HG03575 (cell line): ENCODE results near the gene DTX3.
"Not testable (repeated sequence)": the region's sequence is repeated elsewhere in the genome, so short reads cannot be mapped to it uniquely, and the experiment has no call there.

Experiments used
- ATAC-seq: cut with Tn5 transposase; IDR thresholded peaks from one replicate; pipeline ENCODE4 v1.9.1; 2021; ENCODE audit not compliant: unreplicated experiment, insufficient number of reproducible peaks, low FRiP score; ENCODE audit errors: extremely low read depth

Gene DTX3

GRCh38 chr12:57581802-57582201 is 22.8 kb upstream of the DTX3 start:
- no peak for ATAC-seq

- no peak for ATAC-seq
Observed at GRCh38 chr12:57582440-57582839, 22.2 kb upstream of the DTX3 start.

GRCh38 chr12:57583008-57583831 is 21.4 kb upstream of the DTX3 start:
- ATAC-seq: peak; percentile 84

- ATAC-seq: no peak
Observed at GRCh38 chr12:57584050-57584449, 20.6 kb upstream of the DTX3 start.

GRCh38 chr12:57584690-57585089 is 19.9 kb upstream of the DTX3 start:
- no peak for ATAC-seq

GRCh38 chr12:57585156-57585555 is 19.5 kb upstream of the DTX3 start:
- ATAC-seq: no peak

DNA sequence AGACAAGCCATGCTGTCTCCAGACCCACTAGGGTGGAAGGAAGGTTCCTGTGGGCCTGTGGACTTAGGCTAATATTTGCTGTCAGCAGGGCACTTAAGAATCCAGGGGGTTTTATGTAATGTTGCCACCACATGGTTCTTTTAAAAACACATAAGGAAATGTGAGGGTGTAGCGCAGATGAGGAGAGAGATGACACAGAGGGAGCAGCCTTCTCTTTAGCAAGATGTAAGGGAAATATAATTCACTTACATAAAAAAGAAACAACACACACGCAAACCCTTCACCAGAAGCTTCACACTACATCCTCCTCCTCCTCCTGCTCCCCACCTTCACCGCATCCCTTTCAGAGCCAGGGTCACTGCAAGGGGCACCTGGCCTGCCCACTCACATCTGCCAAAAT is 18.5 kb upstream of the DTX3 start:
- no peak for ATAC-seq

DNA sequence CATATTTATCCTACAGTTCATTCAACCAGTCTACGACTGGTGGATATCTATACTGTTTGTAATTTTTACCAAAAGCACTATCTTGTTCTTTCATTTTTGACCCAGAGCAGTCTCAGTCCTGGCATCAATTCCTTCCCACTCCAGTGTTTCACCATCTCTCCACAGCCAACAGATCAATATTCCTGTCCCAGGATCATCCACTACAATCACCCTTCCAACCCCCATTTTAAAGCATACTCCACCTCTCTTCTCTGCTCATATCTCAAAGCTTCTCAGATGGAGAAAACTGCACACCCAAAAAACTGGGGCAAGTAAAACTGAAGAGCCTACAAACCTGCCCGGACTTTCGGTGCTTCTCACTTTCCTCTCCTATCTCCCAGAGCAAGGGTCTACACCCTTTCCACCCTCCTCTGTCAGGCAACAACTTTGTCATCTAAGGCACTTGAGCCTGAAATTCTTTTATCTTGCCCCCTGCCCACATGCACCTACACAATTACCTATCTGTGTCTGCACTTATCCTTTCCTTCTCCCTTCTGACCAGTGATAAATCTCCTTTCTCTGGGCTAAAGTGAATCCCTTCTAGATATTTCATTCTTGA is 17.7 kb upstream of the DTX3 start:
- no peak for ATAC-seq

DNA sequence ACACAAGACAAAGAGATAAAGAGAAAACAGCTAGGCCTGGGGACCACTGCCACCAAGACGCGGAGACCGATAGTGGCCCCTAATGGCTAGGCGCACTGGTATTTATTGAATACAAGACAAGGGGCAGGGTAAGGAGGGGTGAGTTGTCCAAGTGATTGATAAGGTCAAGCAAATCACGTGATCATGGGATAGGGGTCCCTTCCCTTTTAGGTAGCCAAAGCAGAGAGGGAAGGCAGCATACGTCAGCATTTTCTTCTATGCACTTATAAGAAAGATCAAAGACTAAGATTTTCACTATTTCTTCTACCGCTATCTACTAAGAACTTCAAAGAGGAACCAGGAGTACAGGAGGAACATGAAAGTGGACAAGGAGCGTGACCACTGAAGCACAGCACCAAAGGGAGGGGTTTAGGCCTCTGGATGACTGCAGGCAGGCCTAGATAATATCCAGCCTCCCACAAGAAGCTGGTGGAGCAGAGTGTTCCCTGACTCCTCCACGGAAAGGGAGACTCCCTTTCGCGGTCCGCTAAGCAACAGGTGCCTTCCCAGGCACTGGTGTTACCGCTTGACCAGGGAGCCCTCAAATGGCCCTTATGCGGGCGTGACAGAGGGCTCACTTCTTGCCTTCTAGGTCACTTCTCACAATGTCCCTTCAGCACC is 15.5 kb upstream of the DTX3 start:
- ATAC-seq: not testable (repeated sequence)

GRCh38 chr12:57590479-57590863 is 14.2 kb upstream of the DTX3 start:
- ATAC-seq: no peak

DNA sequence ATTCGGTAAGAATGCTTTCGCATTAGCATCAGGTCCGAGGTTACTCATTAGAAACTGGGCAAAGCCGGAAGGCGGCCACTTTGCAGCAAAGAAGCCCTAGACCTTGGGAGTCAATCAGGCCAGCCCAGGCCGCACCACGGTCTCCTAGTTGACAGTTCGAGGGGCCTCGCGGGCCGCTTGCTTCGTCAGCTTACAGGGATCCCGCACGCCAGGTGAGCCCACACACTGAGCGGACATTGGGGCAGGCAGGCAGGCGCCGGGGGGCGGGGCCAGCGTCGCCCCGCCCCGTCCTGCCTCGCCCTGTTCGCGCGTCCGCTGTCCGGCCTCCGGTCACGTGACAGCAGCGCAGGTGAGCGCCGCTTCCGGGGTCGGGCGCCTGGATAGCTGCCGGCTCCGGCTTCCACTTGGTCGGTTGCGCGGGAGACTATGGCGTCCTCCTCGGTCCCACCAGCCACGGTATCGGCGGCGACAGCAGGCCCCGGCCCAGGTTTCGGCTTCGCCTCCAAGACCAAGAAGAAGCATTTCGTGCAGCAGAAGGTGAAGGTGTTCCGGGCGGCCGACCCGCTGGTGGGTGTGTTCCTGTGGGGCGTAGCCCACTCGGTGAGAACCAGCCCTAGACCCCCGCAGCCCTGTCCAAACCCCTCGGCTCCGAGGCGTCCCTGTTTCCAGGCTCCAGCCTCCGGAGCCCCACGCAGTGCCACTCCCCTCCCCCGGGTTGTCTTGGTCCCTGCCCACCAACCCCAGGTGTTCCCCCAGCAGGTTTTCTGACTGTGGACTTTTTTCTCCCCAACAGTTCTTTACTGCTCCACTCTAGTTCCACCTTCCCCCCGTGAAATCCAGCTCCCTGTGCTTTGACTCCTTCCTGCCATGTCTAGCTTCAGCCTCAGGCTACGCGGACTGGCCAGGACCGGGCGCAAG is 13.5 kb upstream of the DTX3 start, which contains the start of gene PIP4K2C:
TSS of gene PIP4K2C (plus strand) at position 329 of the 918 bp plus-strand sequence. CDS start at position 427, 98 bp downstream.
- ATAC-seq: no peak

DNA sequence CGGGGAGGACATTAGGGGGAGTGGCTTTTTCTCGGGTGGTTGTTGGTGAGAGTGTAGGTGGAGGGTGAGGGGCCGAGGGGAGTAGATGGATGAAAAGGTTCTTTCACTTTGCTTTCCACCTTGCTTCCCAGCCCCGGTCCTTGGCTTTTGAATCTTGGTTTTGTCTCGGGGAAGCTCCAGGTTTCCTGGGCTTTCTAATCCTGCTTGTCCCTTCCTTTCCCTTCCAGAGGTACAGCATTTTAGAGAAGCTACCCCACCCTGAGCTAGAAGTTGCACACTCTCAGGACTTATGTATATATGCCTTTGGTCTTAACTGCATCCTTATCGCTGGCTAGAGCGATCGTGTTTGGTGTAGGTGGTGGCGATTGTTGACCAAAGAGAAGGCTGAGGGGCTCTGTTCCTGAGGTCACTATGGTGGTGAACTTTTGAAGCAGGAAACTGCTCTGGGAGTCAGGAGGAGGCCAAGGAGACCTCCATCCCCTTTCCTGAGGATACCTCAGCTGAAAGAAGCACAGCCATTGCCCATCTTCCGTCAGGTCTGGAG is 12.8 kb upstream of the DTX3 start:
- no peak for ATAC-seq

DNA sequence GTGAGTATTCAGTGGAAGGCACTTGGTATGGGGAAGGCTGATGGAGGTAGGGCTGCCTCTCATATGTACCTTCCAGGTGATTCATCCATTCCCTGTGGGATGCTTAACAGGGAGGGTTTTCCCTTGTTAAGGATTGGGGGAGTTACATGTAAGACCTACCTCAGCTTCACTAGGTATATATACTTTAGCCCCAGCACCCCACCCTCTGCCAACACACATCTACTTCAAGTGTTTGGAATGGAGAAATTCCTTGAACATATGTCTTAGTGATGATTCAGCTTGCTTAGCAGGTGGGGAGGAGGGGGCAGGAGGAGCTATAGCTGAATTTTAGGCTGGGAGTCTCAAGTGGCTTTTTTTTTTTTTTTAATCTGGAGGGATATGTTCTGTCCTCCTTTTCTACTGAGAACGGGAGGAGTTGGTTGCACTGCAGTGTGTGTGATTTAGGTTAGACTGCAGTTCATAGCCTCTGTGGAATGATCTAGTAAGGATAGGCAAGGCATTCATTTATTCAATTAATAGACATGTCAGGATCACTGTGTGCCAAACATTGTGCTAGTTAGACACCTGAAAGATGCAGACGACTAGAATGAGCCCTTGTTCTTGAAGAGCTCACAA is 12.0 kb upstream of the DTX3 start:
- no peak for ATAC-seq

DNA sequence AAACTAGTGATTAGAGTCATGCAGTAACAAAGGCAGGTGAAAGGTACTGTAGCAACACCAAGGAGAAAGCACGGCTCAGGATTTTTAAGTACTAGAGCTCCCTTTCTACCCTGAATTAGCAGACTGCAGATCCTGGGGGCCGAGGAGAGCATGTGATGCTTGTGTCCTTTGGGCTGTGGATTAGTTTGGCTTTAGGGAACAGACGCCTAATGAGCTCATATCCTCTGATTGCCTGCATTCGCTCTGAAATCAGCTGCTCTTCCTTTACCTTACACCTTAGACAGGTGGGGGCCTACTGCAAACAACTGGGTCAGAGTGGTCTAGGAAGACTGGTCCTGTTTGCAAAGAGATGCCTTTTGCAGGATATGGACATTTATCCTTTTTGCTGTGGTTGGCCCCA is 11.4 kb upstream of the DTX3 start:
- ATAC-seq: no peak

DNA sequence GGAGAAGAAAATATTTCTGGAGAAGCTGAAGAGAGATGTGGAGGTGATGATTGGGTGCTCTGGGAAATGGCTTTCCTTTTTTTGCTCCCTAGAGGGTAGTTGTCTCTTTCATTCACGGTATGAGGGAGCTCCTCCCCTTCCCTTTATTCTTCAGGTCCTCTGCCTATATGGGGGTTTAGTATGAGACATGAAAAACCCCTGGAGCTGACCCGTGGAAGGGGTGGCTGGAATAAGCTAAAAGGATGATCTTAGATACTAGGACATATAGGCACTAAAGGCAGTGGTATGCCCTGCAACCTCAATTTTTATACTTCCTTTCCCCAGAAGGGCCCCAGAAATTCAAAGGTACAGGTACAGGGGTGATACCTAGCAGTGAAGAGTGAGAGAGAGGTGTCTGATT is 4.2 kb upstream of the DTX3 start:
- ATAC-seq: no peak

GRCh38 chr12:57602544-57602943 is 2.1 kb upstream of the DTX3 start:
- no peak for ATAC-seq

DNA sequence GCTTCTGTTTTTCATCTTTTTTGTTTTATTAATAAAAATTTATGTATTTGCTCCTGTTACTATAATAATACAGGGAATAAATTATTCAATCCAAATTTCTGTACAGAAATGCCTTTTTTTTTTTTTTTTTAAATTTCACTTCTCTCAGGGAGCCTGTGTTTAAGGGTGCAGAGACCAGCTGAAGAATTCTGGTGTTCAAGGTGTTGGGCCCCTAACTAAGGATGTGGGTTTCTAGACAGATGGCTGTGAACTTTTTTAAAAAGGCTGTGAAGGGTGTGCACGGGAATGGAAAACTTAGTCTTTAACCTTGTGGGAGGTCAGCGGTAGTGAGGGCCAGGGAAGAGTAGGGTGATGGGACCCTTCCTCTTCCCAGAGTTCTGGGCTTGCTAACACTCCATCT is 1.3 kb upstream of the DTX3 start:
- ATAC-seq: no peak

- ATAC-seq: no peak
Observed at GRCh38 chr12:57603815-57604453, 690 bp upstream of the DTX3 start.
